GM18951 (cell line): ENCODE measurements around the gene GPC5.

Experiments
- POLR2A ChIP-seq: IDR thresholded peaks from 4 replicates; pipeline ENCODE4 v1.6.1; 2011; ENCODE audit warnings: mild to moderate bottlenecking; ENCODE audit not compliant: insufficient read length, insufficient read depth; ENCODE audit errors: extremely low read depth
- in situ Hi-C: fragments of 300-500 bp; cut with MboI; formaldehyde crosslinking; loops from one replicate; pipeline ENCODE4 v1.12.0; 2022; ENCODE audit warnings: low sequenced_read_pairs, mixed read lengths, inconsistent platforms; ENCODE audit not compliant: unreplicated experiment

Gene GPC5

DNA sequence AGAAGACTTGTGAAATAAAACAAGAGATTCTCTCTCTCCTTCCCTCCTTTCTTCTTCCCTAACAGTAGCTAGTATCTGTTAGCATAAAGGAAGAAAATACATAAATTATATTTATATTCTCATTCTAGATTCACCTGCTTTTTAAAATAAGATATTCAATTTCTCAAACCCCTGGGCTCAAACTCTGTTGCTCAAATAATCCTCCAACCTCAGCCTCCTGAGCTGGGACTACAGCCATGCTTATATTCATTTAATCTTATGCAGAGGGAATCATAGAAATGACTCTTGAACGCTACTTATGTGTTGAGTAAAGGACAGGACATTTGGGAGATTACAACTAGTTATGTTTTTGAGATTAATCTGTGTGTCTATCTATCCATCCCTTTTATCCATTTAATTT lies 56.2 kb downstream of the GPC5 start:
- TF ChIP-seq POLR2A: no peak
- in situ Hi-C loops: no loop called here

- in situ Hi-C loops: no loop called here
- TF ChIP-seq POLR2A: no peak
These were observed 58.4 kb downstream of the GPC5 start for GRCh38 chr13:91456837-91457236.

- in situ Hi-C loops: no loop called here
- no peak for TF ChIP-seq POLR2A
These were observed 61.1 kb downstream of the GPC5 start for GRCh38 chr13:91459485-91459884.

- in situ Hi-C loops: no loop called here
- TF ChIP-seq POLR2A: no peak
These were observed 65.9 kb downstream of the GPC5 start for GRCh38 chr13:91464336-91464735.

- in situ Hi-C loops: no loop called here
- TF ChIP-seq POLR2A: no peak
These were observed 68.8 kb downstream of the GPC5 start for GRCh38 chr13:91467236-91467635.

DNA sequence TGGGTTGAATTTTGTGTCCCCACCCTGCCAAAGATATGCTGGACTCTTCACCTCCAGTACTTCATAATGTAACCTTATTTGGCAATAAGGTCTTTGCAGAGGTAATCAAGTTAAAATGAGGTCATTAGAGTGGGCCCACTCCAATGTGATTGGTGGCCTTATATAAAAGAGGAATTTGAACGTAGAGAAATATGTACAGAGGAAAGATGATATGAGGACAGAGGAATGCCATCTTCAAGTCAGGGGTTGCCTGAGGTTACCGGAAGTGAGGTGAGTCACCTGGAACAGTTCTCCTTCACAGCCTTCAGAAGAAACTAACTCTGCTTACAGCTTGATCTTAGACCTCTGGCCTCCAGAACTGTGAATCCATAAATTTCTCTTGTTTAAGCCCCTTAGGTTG lies 69.9 kb downstream of the GPC5 start:
- TF ChIP-seq POLR2A: no peak
- in situ Hi-C loops: no loop called here

- in situ Hi-C loops: no loop called here
- no peak for TF ChIP-seq POLR2A
These were observed 71.7 kb downstream of the GPC5 start for GRCh38 chr13:91470084-91470621.

- no peak for TF ChIP-seq POLR2A
- in situ Hi-C loops: no loop called here
These were observed 72.3 kb downstream of the GPC5 start for GRCh38 chr13:91470681-91471080.

- TF ChIP-seq POLR2A: no peak
- in situ Hi-C loops: no loop called here
These were observed 84.0 kb downstream of the GPC5 start for GRCh38 chr13:91482427-91482826.

GRCh38 chr13:91491980-91492379 lies 93.6 kb downstream of the GPC5 start:
- in situ Hi-C loops: no loop called here
- TF ChIP-seq POLR2A: no peak

DNA sequence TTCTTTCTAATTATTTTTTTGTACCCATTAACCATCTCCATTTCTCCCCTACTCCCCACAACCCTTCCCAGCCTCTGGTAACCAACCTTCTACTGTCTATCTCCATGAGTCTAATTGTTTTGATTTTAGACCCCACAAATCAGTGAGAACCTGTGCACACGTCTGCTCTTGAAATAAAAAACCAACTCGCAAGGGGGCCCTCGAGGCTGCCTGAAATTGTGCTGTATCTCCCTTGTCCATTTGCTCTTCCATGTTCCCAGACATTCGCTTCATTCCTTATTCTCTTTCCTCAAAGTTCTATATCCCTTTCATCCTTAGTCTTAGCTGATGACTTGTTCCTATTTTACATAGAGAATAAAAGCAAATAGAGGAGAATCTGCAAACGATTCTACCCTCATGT lies 95.0 kb downstream of the GPC5 start:
- no peak for TF ChIP-seq POLR2A
- in situ Hi-C loops: no loop called here

DNA sequence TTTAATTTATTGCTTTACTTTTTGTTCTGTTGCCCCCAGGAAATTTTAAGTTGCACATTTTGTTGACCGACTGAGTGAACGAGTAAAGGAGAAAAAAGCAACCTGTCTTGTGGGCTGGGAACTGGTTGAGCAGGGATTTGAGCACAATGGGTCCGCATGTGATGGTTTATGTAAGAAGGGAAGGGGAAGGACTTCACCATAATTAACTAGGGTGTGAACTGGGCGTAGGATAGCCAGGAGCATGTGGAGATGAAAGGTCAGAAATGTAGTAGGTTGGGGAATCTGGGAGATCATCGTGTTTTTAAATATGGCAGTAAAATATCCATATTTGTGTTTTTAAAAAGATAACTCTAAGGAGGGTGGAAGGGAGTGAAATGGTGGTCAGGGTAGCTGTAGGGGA lies 99.9 kb downstream of the GPC5 start:
- no peak for TF ChIP-seq POLR2A
- in situ Hi-C loops: no loop called here

DNA sequence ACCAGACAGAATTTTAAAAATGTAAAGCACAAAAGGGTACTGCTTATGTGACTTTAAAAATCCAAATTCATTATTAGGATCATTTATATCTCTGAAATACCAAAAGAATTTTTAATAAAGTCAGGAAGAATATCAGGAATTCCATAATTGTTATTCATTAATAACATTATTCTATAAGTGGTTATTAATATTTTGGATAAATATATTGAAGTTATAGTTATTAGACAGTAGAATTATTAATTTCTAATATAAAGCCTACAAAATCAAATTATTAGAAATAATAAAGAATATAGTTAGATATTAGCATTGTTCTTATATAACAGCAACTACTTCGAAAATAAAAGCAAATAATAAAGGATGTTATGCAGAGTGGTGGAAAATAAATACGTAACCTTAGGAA lies 105.8 kb downstream of the GPC5 start:
- in situ Hi-C loops: no loop called here
- TF ChIP-seq POLR2A: no peak

DNA sequence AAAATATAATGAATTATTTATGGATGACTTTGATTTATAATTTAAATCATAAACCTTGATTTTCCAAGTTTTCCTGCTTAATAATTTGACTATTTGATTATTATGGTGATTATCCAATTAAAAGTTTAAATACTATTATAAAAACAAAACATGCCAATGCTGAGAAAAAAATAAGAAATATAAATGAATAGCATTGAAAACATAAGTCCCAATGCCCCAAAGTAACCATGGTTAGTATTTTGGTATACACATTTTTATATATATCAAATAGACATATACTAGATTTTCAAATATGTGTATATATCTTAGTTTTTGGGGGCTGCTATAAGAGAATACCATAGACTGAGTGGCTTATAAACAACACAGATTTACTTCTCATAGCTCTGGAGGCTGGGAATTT lies 108.3 kb downstream of the GPC5 start:
- no peak for TF ChIP-seq POLR2A
- in situ Hi-C loops: no loop called here

GRCh38 chr13:91510058-91510457 lies 111.6 kb downstream of the GPC5 start:
- no peak for TF ChIP-seq POLR2A
- in situ Hi-C loops: no loop called here

GRCh38 chr13:91513790-91514189 lies 115.4 kb downstream of the GPC5 start:
- in situ Hi-C loops: no loop called here

GRCh38 chr13:91516799-91517198 lies 118.4 kb downstream of the GPC5 start:
- no peak for TF ChIP-seq POLR2A
- in situ Hi-C loops: no loop called here

More at GRCh38 chr13:91513790-91514189, 115.4 kb downstream of the GPC5 start:
- no peak for TF ChIP-seq POLR2A
